HT1080 (cell line): ENCODE measurements around the gene CREG1. TPM values are rescaled to one million over a fixed set of nuclear protein-coding genes. Genes with fewer than 3 reads are reported as not detected.
A peak's percentile ranks its signal among the peaks of the same experiment; 100 is the strongest.
"Not testable (repeated sequence)": the region's sequence is repeated elsewhere in the genome, so short reads cannot be mapped to it uniquely, and the experiment has no call there.

Experiments
- DNase-seq: peaks from one replicate; pipeline ENCODE4 v3.0.0-alpha.2; 2015; ENCODE audit warnings: low read depth
- total RNA-seq: library from RNA; depleted of rRNA; stranded (reverse); fragments of >200 nt; shearing (Covaris generic); gene quantifications from 2 replicates; pipeline ENCODE4 v1.2.3, GENCODE V29; 2014

CREG1 gene
- total RNA-seq, 1 experiment from 2014 or later: 31.9 TPM

- no peak for DNase-seq
Observed at GRCh38 chr1:167564612-167565270, 11.2 kb upstream of the CREG1 start.

DNA sequence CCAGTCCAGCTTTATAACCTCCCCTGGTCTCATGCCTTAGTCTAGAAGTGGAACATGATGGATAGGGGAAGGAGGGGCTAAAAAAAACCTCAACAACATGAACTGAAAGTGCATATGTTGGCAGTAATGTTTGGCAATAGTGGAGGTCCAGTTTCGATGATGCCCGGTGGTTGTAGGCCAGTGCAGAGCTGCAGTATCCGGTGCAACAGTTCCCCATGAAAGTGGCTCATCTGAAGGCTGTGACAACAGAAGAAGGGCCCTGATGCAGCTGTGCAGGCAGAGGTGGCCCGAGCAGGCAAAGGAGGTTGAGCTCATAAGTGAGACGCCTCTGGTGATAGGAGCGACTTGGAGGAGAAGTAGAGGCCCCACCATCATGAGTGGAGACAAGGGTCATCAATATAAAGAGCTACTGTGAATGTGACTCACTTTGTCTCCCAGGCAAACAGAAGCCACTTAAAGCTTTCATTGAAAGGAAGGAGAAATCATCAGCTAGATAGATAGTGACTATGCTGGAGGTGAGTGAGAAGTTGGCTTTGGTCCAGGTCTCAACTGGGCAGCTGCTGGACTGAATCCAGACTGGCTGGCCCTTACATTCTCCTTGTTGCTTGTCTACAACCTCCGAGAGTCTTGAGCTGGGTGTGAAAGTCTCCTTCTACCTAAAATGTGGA is 10.2 kb upstream of the CREG1 start:
- DNase-seq: peak; percentile 54

GRCh38 chr1:167562702-167563101 is 9.1 kb upstream of the CREG1 start:
- DNase-seq: no peak

- DNase-seq: peak; percentile 35
Observed at GRCh38 chr1:167561753-167562152, 8.2 kb upstream of the CREG1 start.

GRCh38 chr1:167555971-167556714 is 2.6 kb upstream of the CREG1 start:
- DNase-seq: peak; percentile 50

DNA sequence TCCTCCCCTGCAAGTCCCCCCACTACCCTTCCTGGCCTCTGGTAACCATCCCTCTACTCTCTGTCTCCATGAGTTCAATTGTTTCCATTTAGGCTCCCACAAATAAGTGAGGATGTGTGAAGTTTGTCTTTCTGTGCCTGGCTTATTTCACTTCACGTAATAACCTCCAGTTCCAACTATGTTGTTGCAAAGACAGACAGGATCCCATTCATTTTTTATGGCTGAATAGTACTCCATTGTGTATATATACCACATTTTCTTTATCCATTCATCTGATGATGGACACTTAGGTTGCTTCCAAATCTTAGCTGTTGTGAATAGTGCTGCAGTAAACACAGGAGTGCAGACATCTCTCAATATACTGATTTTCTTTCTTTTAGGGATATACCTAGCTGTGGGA is 1.5 kb upstream of the CREG1 start:
- not testable (repeated sequence) for DNase-seq

GRCh38 chr1:167554028-167554779 is 642 bp upstream of the CREG1 start:
- no peak for DNase-seq

GRCh38 chr1:167551362-167551761 is 2.2 kb downstream of the CREG1 start:
- no peak for DNase-seq

DNA sequence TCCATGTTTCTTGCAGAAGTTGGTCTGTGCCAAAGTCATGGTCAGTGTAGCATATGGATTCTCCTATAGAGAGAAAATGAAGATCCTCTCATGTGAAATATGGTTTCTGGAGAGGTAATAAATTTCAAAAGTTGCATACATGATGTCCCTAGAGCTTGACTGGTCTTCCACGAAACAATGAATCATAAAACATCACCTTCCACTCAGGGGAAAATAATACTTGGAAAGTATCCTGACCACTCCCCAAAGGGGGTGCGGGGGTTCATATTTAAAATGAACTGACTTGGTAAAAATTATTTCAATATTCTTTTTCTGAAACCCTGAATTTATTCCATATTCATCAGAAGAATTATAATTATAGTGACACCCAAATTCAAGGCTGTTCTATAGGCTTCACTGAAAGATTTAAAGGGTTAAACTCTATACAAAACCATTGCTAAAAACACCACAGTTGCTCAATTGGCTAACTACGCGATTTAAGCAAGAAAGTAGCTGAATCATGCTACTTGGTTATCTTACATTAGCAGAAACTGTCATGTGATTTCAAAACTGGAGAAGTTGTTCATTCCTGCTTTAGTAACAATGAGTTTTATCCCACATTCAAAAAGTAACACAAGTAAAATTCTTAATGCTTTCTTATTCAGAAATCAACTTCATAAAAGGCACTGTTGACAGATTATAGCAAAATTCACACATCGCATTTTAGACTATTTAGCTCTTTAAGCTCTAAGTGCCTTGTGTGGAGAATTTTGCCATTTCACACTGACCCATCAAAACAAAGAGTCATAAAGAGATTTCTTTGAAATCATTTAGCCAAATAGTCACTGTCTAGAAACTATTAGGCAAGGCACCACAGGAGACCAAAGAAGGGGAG is 5.3 kb downstream of the CREG1 start:
- DNase-seq: no peak

- DNase-seq: no peak
Observed at GRCh38 chr1:167546935-167547334, 6.6 kb downstream of the CREG1 start.

DNA sequence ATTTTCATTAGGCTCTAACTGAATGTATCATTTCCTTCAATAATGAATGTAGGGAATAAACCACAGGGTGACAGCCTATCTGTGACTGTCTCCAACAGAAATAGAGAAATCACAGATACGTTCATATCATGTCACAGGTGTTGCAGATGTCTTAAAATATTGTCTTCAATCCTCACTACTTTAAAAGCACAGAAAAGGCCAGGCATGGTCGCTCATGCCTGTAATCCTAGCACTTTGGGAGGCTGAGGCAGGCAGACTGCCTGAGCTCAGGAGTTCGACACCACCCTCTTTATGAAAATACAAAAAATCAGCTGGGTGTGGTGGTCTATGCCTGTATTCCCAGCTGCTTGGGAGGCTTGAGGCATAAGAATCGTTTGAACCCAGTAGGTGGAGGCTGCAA is 8.2 kb downstream of the CREG1 start:
- DNase-seq: no peak

- no peak for DNase-seq
Observed at GRCh38 chr1:167544447-167545093, 9.0 kb downstream of the CREG1 start.

DNA sequence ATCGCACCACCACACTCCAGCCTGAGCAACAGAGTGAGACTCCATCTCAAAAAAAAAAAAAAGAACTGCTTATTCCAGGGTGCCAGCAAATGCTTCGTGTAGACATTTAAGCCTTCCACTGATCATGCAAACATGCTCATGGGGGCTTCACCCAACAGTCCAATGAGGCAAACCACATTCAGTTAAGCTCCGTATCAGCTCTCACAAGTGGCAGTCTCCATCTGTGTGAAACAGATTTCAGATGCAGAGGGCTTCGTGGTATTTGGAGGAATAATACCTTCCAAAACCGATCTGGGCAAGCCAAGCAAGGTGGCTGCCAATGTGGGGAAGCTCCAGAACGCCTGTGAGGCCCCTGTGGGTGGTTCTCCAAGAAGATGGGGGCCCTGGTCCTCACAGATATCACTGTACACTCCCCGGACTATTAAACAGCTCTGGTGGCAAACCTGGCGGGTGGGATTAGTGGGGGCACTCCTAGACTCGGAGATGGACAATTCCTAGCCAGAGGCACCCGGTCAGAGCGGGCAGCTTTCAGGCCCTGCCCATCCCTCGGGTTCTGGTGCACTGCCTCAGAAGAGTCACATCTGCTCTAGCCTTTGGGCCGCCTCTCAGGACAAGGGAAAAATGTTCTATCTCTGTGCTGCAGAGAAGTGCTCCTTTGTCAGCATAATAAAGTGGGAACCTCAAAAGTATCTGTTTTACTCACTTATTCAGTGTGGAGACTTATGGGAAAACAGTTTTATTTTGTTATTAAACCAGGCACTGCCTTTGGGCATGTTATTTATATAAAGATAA is 10.2 kb downstream of the CREG1 start:
- DNase-seq: no peak

- no peak for DNase-seq
Observed at GRCh38 chr1:167542109-167543032, 11.2 kb downstream of the CREG1 start.

DNA sequence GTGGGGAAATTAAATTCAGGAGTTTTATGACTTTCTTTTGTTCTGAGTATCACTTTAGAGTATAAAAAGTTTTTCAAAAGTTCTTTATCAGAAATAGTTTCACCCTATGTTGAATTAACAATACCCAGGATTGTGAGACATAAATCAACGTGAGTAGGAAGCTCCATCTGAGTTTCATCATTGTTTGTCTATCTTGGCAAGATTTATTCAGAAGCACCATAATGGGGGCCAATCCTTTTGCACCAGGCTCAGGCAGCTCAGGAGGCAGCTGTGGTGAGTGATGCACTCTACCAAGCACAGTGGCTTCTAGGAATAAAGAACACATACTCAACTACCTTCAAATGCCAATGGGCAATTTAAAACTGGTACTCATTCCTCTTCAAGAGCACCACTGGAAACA is 12.0 kb downstream of the CREG1 start:
- DNase-seq: no peak

DNA sequence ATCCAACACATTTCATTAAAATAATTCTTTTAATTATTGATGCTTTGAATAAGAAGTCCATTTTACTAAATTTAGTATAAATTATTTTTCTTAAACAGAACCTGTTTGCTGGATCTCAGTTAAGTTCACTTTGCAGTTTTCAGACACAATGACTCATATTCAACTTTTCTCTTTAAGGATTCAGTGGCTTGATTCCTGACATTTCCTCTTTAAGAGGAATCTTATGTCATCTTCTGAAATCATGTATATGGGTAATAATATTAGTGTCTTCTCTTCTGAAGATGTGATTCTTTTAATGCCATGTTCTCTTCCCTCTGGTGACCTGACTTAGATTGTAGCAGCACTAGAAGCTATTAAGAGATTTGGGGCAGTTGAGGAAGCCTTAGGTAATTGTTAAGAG is 12.6 kb downstream of the CREG1 start:
- DNase-seq: no peak

- peak; percentile 31 for DNase-seq
Observed at GRCh38 chr1:167538657-167539056, 14.9 kb downstream of the CREG1 start.

GRCh38 chr1:167533851-167534300 is 19.7 kb downstream of the CREG1 start:
- peak; percentile 59 for DNase-seq
